T-helper 22 cell (primary cell): ENCODE results near the gene GEMIN5.
"Not testable (repeated sequence)": the region's sequence is repeated elsewhere in the genome, so short reads cannot be mapped to it uniquely, and the experiment has no call there.

Experiments used
- DNase-seq: peaks from one replicate; pipeline ENCODE4 v3.0.0-alpha.2; 2020; ENCODE audit warnings: low read depth

The GEMIN5 gene

DNA sequence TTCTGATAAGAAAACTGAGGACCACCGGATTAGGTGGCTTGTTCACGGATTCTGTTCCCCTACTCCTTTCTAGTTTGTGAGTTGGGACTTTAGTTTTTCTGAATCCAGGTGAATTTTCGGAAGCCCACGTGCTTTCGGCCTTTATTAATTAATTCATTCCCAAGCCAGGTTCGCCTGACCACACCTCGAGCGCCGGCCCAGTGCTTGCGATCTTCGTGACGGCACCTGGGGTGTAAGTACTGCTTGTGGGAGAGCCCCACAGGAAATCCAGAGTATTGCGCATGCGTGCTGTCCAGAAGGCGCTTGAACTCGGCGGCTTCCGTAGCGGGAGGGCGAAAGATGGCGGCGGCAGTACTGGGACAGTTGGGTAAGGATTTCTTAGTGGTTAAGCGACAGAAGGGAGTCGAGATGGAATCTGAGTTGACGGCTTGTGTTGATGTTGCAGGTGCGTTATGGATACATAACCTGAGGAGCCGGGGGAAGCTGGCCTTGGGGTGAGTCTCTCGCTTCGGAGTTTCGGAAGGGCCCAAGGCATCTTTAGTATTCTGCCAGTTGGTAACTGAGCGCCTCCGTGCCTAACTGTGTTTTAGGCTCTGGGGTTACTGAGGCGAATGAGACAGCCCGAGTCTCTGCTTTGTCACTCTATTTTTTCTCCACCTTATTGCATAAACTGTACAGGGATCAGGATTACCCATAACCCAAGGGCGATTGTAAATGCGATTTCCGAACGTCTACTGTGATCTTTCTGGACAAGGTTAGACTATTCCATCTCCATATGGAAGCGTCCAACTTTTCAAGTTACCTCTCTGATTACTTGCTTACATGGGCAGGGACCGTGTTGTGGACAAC lies 3.0 kb upstream of the GEMIN5 start, which contains the start of gene MRPL22:
TSS of gene MRPL22 (plus strand) at position 302 of the 849 bp plus-strand sequence. CDS start at position 340, 38 bp downstream.
- peak; percentile 88 for DNase-seq

- DNase-seq = no peak
Observed at GRCh38 chr5:154940375-154940771, 2.4 kb upstream of the GEMIN5 start.

GRCh38 chr5:154939387-154939786 lies 1.4 kb upstream of the GEMIN5 start:
- not testable (repeated sequence) for DNase-seq

- no peak for DNase-seq
Observed at GRCh38 chr5:154937186-154937717, 759 bp downstream of the GEMIN5 start.

- DNase-seq = no peak
Observed at GRCh38 chr5:154934881-154935280, 3.1 kb downstream of the GEMIN5 start.

DNA sequence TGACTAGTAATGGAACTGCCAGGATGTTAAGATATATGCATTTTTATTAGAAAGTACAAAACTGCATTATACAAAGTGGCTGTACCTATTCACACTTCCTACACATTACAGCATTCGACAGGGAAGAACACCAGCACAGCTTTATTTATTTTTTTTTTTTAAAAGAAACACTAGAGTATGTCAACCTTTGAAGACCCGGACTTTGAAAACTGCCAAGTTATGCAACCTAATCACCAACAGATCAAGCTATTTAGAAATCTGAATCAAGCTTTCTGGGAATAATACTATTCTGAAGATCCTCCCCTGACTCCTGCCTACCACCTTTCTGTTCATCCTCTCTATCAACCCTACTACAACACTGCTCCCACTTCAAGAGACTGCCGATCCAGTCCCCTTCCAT lies 4.5 kb downstream of the GEMIN5 start:
- DNase-seq = no peak

DNA sequence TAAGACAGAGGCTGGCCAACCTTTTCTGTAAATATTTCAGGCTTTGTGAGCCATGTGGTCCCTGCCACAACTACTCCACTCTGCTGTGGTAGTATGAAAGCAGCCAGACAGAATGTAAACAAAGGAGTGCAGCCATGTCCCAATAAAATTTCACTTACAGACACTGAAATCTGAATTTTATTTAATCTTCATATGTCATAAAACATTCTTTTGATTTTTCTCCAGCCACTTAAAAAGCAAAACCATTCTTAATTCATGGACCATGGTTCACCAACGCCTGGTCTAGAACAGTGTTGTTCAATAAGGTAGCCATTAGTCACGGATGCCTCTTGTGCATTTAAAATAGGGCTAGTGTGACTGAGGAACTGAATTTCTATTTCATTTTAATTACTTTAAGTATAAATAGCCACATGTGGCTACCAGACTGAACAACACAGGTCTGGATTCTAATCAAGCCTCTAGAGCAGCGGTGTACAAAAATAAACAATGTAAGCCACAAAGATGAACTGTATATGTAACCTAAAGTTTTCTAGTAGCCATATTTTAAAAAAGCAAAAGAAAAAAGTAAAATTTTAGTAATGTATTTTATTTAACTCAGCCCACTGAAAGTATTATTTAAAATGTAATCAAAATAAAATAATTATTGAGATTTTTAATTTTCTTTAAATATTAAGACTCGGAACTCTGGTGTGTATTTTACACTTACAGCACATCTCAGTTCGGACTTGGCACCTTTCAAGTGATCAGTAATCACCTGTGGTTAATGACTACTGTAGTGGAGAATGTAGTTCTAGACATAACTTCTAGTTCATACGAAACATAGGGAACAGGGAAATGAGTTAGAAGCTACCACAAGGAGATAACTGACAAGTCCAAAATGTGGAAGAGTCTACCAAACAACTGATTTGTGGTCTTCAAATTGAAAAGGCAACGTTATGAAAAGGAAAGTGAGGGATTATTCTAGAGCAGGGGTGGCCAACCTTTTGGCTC lies 14.3 kb downstream of the GEMIN5 start:
- DNase-seq = no peak

DNA sequence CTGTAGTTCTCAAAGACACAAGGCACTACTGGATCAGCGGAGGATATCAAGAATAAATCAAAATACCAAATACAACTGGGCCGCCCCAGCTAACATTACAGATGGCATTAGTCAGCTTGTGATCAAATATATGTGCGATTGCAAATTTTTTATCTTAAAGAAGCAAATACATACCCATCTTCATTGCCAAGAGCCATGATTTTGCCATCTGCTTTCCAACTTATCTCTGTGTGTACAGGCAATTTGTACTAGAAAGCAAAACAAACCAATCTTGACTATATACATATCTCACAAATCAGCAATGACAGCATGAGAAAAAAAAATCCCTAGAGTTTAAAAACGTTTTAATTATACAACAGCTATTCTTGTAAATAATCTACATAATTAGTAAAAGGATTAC lies 20.3 kb downstream of the GEMIN5 start:
- DNase-seq = no peak

GRCh38 chr5:154916874-154917273 lies 21.1 kb downstream of the GEMIN5 start:
- no peak for DNase-seq

- DNase-seq = not testable (repeated sequence)
Observed at GRCh38 chr5:154905601-154906000, 32.4 kb downstream of the GEMIN5 start.

GRCh38 chr5:154901913-154902312 lies 36.1 kb downstream of the GEMIN5 start:
- DNase-seq = no peak

DNA sequence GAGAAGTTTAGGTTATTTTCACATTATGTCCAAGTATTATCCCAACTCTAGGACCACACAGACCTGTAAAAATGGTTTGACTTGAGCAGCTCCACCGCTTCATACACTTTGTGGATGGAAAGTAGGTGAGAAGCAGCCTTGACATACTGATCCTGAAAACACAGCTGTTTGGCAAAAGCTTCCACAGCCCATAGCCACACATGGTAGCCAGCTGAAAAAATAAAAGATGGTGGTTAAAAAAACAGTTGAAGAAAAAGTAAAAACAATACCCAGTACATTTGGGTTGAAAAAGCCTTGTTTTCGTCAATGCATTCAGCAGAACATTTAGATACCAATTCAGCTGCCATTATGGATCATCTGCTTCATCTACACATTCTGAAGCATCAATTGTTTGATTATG lies 36.7 kb downstream of the GEMIN5 start:
- DNase-seq = no peak

DNA sequence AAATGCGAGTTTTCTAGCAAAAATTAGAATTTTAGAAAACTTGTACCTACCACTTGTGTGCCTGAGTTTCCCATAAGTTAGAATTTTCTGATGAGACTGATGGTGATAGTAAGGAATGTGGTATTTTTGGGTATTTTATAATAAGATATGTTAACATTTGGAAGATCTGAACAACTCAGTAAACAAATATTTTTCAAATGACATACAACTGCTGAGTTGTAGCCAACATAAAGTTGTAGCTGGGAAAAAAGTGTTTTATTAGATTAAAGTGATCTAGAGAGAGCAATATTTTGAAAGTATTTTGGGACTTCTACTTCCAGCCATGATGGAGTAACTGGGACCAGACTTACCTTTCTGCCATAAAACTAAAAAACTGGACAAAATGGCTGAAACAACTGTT lies 37.9 kb downstream of the GEMIN5 start:
- no peak for DNase-seq

GRCh38 chr5:154899151-154899816 lies 38.7 kb downstream of the GEMIN5 start:
- no peak for DNase-seq

DNA sequence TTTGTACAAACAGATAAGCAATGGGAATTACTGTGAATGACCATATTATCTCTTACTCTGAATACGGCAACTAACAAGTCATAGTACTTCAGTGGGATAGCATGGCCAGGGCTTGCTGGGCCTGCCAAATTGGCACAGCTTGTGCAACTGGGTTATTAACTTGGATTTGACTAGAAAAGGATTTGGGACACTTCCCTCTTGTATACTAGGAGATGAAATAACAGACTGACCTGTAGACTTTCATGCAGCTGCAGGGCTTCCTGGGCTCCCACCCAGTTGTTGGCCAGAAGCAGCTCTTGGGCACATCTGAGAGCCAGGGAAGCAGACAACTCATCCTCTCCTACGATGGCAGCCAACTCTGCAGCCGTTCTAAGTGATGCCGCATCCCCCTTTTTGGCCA lies 39.8 kb downstream of the GEMIN5 start:
- no peak for DNase-seq

DNA sequence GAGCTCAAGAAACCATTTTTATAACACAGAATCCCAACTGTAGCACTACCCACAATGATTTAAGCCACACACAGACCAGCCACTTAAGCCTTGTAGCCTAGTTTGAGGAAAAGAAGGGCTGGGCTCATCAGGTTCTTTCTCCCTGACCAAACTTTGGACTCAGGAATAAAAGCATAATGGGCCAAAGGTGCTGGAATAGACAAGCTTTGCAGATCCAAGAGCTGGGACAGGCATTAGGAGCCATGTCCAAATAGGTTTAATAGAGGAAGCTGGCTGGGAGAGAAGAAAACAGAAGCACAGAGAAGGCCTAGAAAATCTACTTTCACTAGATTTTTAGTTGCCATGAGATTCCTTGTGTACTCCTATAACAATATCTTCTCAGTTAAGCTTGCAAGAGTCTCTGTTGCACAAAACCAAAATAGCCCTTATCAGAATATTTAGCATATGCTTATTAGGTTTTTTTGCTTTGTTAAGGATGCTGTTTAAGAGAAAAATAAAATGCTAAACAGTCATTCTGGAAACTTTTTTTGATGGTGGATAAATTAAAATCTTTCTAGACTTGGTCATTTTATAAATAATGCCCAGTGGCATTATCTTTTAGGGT lies 41.3 kb downstream of the GEMIN5 start:
- DNase-seq = no peak

DNA sequence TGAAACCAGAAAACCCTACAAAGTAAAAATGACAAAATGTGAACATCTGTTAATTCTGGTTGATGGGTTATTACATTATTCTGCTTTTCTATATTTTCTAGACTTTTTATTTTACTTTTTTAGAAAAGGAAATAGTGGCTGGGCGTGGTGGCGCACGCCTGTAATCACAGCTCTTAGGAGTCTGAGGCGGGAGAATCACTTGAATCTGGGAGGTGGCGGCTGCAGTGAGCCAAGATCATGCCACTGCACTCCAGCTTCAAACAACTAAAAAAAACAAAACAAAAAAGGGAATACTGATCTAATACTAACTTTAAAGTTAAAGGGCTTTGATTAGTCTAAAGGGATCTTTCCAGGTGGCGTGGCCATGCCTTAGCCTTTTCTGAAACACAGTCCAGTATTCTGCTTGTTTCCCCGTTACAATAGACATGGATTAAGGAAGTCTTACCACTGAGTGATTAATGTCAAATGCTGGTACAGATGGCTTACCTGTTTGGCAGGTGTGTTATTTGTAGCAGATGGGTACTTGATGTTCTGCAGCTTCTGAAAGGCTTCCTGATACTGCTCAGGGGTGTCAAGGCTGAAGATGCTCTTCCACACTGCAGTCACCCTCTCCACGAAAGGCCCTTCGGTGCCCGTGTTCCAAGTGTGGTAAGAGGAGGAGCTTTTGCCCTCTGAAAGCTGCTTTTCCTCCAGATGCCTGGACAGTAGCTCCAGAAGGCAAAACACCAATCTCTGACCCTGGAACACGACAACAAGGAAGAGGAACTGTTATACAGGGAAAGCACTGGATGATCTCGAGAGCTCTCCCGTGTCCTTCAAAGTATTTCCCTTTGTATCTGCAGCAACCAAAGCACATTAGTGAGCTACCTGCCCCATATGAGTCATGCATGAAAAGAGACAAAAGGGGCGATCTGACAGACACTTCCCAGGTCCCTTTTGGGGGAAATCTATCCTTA lies 42.1 kb downstream of the GEMIN5 start:
- DNase-seq = no peak

GRCh38 chr5:154893381-154893780 lies 44.6 kb downstream of the GEMIN5 start:
- no peak for DNase-seq

- DNase-seq = no peak
Observed at GRCh38 chr5:154892369-154892771, 45.6 kb downstream of the GEMIN5 start.

DNA sequence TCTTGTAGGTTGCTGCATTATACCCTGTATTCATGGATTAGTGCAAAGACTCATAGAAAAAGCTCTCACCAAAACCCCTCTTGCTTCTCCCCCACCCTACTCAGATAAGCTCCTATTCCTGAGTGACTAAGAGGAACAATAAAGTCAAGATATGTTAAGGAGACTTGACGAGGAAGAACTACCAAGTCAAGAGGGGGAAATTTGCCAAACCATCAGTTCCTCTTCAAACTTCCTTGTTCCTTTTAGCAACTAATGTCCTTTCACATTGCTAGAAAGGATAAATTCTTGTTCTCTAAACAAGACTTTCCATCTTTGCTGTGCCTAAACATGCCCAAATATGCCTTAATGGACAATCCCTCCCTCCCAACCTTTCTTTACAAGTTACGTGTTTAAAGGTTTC lies 52.6 kb downstream of the GEMIN5 start:
- no peak for DNase-seq
